Measurements from ENCODE around the gene DYNAP.

The DYNAP gene

GRCh38 chr18:54641734-54642133, 50.7 kb downstream of the DYNAP start:
- no peak for DNase-seq

DNA sequence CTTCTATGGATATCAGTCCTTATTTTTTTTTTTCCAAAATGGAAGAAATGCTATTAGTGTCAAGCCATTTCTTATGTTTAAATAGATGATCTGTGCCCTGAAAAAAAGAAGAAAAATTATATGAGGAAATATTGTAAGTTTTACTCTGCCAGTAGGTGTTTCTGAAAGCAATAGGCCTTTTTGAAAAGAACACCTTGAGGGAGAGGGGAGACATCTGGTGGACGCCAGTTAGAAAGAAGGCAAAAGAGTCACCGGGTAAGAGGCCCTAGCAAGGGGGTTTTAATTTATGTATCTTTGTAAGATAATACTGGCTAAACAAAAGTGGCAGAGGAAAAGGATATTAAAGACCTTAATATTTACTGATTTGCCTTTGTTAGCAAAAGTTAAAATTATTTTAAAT, 56.1 kb downstream of the DYNAP start:
- no peak for DNase-seq

Measured in activated T-cell treated with anti-CD3 and anti-CD28 coated beads for 4 hours (primary cell).